Measurements from ENCODE around the gene MYO5B. TPM values are rescaled to one million over a fixed set of nuclear protein-coding genes. Genes with fewer than 3 reads are reported as not detected.

The MYO5B gene
- 0.30 and 1.0 TPM in 2 replicates for total RNA-seq (2011; cell fraction: chromatin; rRNA removed; ENCODE audit: low replicate concordance)
- total RNA-seq (2011; cell fraction: nucleolus; rRNA removed): 0.13 and 0.67 TPM in 2 replicates
- 0.15 and 0.23 TPM in 2 replicates for total RNA-seq (2011; cell fraction: nucleoplasm; rRNA removed)
- total RNA-seq (2014; rRNA removed) (0.09 and 0.12 TPM in 2 replicates), total RNA-seq (2014; rRNA removed; fragmentation: Illumina TruSeq; extraction: Trizol) (0.10 and 0.36 TPM in 2 replicates), total RNA-seq (2015; rRNA removed; fragmentation: Illumina TruSeq; extraction: Trizol) (0.08 and 0.22 TPM in 2 replicates), total RNA-seq (2021) (0.13 and 0.27 TPM in 2 replicates), polyA plus RNA-seq (2011; rRNA removed) (0.07 and 0.37 TPM in 2 replicates), polyA plus RNA-seq (2014; fragmentation: Illumina TruSeq; extraction: Trizol) (0.29 and 0.33 TPM in 2 replicates), polyA plus RNA-seq (2014; fragmentation: Nextera tagmentation; extraction: Ambion mirVana) (under 1 TPM; 0.28 to 0.42 TPM), polyA plus RNA-seq (2014; rRNA removed) (0.04 and 0.41 TPM in 2 replicates), polyA minus RNA-seq (2011; rRNA and poly(A)+ RNA removed) (0.15 and 0.18 TPM in 2 replicates), Bru-seq, nascent RNA (percentile 19 among the genes with signal in this experiment), BruChase-seq, experiment 1, labeled RNA remaining after a 2-hour chase (percentile 22 among the genes with signal in this experiment), BruChase-seq, experiment 2, labeled RNA remaining after a 6-hour chase (percentile 24 among the genes with signal in this experiment)
- 0.03 and 0.35 TPM in 2 replicates for polyA plus RNA-seq (2011; cell fraction: cytosol; rRNA removed)
- 0.30 and 0.39 TPM in 2 replicates for polyA plus RNA-seq (2011; cell fraction: nucleus; rRNA removed)
- 0.33 and 1.1 TPM in 2 replicates for polyA plus RNA-seq (2012)
- polyA minus RNA-seq (2011; cell fraction: cytosol; rRNA and poly(A)+ RNA removed): 0.19 and 0.27 TPM in 2 replicates
- polyA minus RNA-seq (2011; cell fraction: nucleus; rRNA and poly(A)+ RNA removed): 0.33 and 0.40 TPM in 2 replicates
- long read RNA-seq, experiment 1, partial matches to known transcripts: 0 of 3 reads
- long read RNA-seq, experiment 1, other reads (novel, unspliced or antisense): 3 of 3 reads
- long read RNA-seq, experiment 2: 0 reads
- long read RNA-seq, experiment 3: 0 reads

DNA sequence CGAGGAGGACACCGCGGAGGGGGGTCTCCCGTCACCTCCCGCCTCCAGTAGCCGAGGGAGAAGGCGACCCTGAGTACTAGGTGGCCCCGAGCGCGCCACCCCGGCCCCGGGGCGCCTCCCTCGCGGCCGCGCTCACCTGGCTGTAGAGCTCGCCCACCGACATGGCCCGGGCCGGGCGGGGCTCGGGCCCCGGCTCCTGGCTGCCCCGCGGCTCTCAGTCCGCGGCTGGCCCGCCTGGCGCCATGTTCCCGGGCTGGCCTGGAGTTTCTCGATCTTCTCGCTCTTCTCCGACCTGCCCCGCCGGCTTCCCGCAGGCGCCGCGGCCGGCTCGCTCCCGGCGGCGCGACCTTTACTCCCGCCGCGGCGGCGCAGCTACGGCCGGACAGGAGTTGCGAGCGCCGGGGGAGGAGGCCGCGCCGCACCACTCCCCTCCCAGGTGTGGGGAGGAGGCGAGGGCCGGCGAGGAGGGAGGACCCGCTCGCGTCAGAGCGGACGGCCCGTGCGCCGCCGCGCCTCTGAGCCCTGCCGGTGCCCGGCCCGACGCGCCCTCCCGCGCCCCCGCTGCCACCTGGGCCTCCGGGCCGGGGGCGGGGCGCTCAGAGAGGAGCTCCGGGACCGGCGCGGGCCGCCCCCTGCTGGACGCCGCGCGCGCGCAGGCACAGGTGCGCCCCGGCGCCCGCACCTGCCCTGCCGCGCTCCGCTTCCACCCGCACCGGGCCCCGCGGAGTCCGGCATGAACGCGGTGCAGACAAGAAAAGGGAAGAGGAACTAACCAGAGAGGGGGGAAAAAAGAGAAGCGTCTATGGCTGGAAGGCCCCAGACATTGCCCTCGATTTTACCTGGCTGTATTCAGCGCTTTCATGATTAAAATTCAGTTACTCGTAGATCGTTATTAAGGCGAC, at the start of gene MYO5B:
TSS of gene MYO5B (minus strand) at position 517 of the 902 bp plus-strand sequence. CDS start at position 163, 354 bp downstream.
- Histone ChIP-seq H3K9me3 (replicated peaks; ENCODE audit: control insufficient read depth, insufficient read depth, low read depth, low read length) (no peaks in the 10 kb centered on the region), H3K4me1 (replicated peaks in 1 of 2; ENCODE audit: control insufficient read depth in 2 of 2, insufficient read depth in 2 of 2, low read length in 2 of 2) (peaks cover 0 to 13% of the 10 kb centered on the region in 2 experiments; a peak in 1 of 5 replicates), H3K9ac (ENCODE audit: insufficient read depth in 1 of 2, low read depth in 2 of 2, low read length in 2 of 2) (peak within 1 kb of the TSS in 1 of 2 experiments; percentile 52; a peak in 1 of 4 replicates), H2AFZ (ENCODE audit: low read depth, low read length) (no peak within 1 kb of the TSS), H3K79me2 (ENCODE audit: control insufficient read depth, insufficient read depth, low read length) (no peaks in the 10 kb centered on the region), H3K4me3 (peak within 1 kb of the TSS; percentile 41), H3K36me3 (ENCODE audit: control insufficient read depth, insufficient read depth, low read length) (no peaks in the 10 kb centered on the region), H4K20me1 (replicated peaks; ENCODE audit: control insufficient read depth, insufficient read depth, low read length) (no peaks in the 10 kb centered on the region), H3K27me3 (ENCODE audit: control insufficient read depth in 2 of 2, insufficient read depth in 2 of 2, low read length in 2 of 2) (peaks cover 0 to 26% of the 10 kb centered on the region in 2 experiments; a peak in 2 of 5 replicates), H3K4me2 (ENCODE audit: insufficient read depth, low read length) (peak within 1 kb of the TSS; percentile 37; the same call in 1 of the 2 replicates), H3K27ac (ENCODE audit: extremely low read depth, low read depth, low read length) (no peak within 1 kb of the TSS), H3K9me1 (ENCODE audit: control insufficient read depth, insufficient read depth, low read length) (no peaks in the 10 kb centered on the region)
- peak; percentile 44 to 81 (median 71) for DNase-seq (ENCODE audit: extremely low read depth in 1 of 4, low spot score in 3 of 4)
- in situ Hi-C loops (cut with MboI) (no loop called here), intact Hi-C loops (cut with micrococcal nuclease) (loop anchor here (10.0 kb wide), 1 partner anchor 140 kb away; no protein-coding TSS in a partner anchor)
- POLR2A ChIA-PET: interaction anchor here (0.7 to 2.2 kb wide), 3 partner anchors 8 to 211 kb away, joined by 3 to 7 read pairs (median 3); partner anchors contain the start of gene MBD1
- 9% methylated on average over 10 of the region's 115 CpGs for WGBS (ENCODE audit: insufficient coverage, low coverage, missing lambda C conversion rate)
- BruUV-seq (replicated peaks): no TSS peak
- CTCF ChIA-PET (ENCODE audit: low intra/inter-chr PET ratio): interaction anchor here (0.7 to 1.1 kb wide), 3 partner anchors 138 to 329 kb away, joined by 3 to 5 read pairs (median 4); no protein-coding TSS in a partner anchor
- peak; percentile 95 for ATAC-seq
- no peak for FAIRE-seq
- TF ChIP-seq ZNF217 (CRISPR knock-in tag; IDR thresholded peaks at IDR 0.05) (no peak), PRMT5 (CRISPR knock-in tag; IDR thresholded peaks at IDR 0.05) (no peak), NRF1 (conservative IDR thresholded peaks at IDR 0.05 in 1 of 2, IDR thresholded peaks at IDR 0.05 in 1 of 2) (peak in 1 of 2 experiments; percentile 27; a peak in 2 of 4 replicates), PHF8 (IDR thresholded peaks at IDR 0.05; ENCODE audit: borderline replicate concordance, low read length) (peak; percentile 19; the same call in 1 of the 2 replicates)
- TF ChIP-seq, protein P1, sequence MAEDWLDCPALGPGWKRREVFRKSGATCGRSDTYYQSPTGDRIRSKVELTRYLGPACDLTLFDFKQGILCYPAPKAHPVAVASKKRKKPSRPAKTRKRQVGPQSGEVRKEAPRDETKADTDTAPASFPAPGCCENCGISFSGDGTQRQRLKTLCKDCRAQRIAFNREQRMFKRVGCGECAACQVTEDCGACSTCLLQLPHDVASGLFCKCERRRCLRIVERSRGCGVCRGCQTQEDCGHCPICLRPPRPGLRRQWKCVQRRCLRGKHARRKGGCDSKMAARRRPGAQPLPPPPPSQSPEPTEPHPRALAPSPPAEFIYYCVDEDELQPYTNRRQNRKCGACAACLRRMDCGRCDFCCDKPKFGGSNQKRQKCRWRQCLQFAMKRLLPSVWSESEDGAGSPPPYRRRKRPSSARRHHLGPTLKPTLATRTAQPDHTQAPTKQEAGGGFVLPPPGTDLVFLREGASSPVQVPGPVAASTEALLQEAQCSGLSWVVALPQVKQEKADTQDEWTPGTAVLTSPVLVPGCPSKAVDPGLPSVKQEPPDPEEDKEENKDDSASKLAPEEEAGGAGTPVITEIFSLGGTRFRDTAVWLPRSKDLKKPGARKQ (CRISPR knock-in tag; IDR thresholded peaks at IDR 0.05): no peak
- TF ChIP-seq, protein P2, sequence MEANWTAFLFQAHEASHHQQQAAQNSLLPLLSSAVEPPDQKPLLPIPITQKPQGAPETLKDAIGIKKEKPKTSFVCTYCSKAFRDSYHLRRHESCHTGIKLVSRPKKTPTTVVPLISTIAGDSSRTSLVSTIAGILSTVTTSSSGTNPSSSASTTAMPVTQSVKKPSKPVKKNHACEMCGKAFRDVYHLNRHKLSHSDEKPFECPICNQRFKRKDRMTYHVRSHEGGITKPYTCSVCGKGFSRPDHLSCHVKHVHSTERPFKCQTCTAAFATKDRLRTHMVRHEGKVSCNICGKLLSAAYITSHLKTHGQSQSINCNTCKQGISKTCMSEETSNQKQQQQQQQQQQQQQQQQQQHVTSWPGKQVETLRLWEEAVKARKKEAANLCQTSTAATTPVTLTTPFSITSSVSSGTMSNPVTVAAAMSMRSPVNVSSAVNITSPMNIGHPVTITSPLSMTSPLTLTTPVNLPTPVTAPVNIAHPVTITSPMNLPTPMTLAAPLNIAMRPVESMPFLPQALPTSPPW (CRISPR knock-in tag; IDR thresholded peaks at IDR 0.05): peak; percentile 14; the same call in 1 of the 2 replicates
- TF ChIP-seq, protein P3, sequence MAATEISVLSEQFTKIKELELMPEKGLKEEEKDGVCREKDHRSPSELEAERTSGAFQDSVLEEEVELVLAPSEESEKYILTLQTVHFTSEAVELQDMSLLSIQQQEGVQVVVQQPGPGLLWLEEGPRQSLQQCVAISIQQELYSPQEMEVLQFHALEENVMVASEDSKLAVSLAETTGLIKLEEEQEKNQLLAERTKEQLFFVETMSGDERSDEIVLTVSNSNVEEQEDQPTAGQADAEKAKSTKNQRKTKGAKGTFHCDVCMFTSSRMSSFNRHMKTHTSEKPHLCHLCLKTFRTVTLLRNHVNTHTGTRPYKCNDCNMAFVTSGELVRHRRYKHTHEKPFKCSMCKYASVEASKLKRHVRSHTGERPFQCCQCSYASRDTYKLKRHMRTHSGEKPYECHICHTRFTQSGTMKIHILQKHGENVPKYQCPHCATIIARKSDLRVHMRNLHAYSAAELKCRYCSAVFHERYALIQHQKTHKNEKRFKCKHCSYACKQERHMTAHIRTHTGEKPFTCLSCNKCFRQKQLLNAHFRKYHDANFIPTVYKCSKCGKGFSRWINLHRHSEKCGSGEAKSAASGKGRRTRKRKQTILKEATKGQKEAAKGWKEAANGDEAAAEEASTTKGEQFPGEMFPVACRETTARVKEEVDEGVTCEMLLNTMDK (IDR thresholded peaks at IDR 0.05; ENCODE audit: borderline replicate concordance, insufficient read depth, low read depth, low read length, poor library complexity, severe bottlenecking): peak; percentile 69
